ENCODE results near the gene AACS.

- TF ChIP-seq CTCF (IDR thresholded peaks at IDR 0.05) (no peak), POLR2A (IDR thresholded peaks at IDR 0.05) (no peak)
Measured at GRCh38 chr12:125099409-125099782, 34.2 kb downstream of the AACS start.
